GM12878 (cell line): ENCODE data around the gene ZNF491. TPM values are rescaled to one million over a fixed set of nuclear protein-coding genes. Genes with fewer than 3 reads are reported as not detected.
A peak's percentile ranks its signal among the peaks of the same experiment; 100 is the strongest.

ENCODE experiments used
- CBFB ChIP-seq: IDR thresholded peaks from 2 replicates; pipeline ENCODE4 v1.6.1; 2016; ENCODE audit warnings: antibody characterized with exemption, low read depth
- CHD2 ChIP-seq: IDR thresholded peaks from 2 replicates; pipeline ENCODE4 v1.6.1; 2011; ENCODE audit warnings: low read depth, low read length, improper control_type of control experiment, borderline replicate concordance
- EED ChIP-seq: sonication (generic); IDR thresholded peaks from 2 replicates; pipeline ENCODE4 v1.6.1; 2016; ENCODE audit warnings: antibody characterized with exemption, low read depth
- ETV6 ChIP-seq, 2 experiments: fragments of 450-650 bp in 1 of 2; IDR thresholded peaks in 1 of 2; conservative IDR thresholded peaks in 1 of 2; 2 replicates each; pipeline ENCODE4 v1.6.1; 2014; ENCODE audit warnings: antibody characterized with exemption in 1 of 2, borderline replicate concordance in 1 of 2, low read depth in 1 of 2, mild to moderate bottlenecking in 1 of 2, moderate library complexity in 1 of 2
- GATAD2B ChIP-seq: fragments of 450-650 bp; conservative IDR thresholded peaks from 2 replicates; pipeline ENCODE4 v1.6.1; 2017; ENCODE audit warnings: low read depth, mild to moderate bottlenecking, moderate library complexity
- IKZF1 ChIP-seq: fragments of 450-650 bp; conservative IDR thresholded peaks from 2 replicates; pipeline ENCODE4 v1.6.1; 2017; ENCODE audit warnings: antibody characterized with exemption, mild to moderate bottlenecking
- JUND ChIP-seq: IDR thresholded peaks from 2 replicates; pipeline ENCODE4 v1.6.1; 2012; ENCODE audit warnings: low read depth, mild to moderate bottlenecking, low read length, improper control_type of control experiment, moderate library complexity
- KLF5 ChIP-seq: fragments of 450-650 bp; IDR thresholded peaks from 2 replicates; pipeline ENCODE4 v1.6.1; 2014; ENCODE audit warnings: mild to moderate bottlenecking; ENCODE audit not compliant: partially characterized antibody
- MYB ChIP-seq: fragments of 150-350 bp; IDR thresholded peaks from 2 replicates; pipeline ENCODE4 v1.6.1; 2014; ENCODE audit warnings: mild to moderate bottlenecking, low read depth, low read length, borderline replicate concordance
- NFXL1 ChIP-seq: fragments of 450-650 bp; IDR thresholded peaks from 2 replicates; pipeline ENCODE4 v1.6.1; 2017; ENCODE audit warnings: antibody characterized with exemption, mild to moderate bottlenecking, borderline replicate concordance
- NFYA ChIP-seq: IDR thresholded peaks from 2 replicates; pipeline ENCODE4 v1.6.1; 2011; ENCODE audit warnings: low read depth, mild to moderate bottlenecking, low read length, improper control_type of control experiment, borderline replicate concordance
- NFYB ChIP-seq: IDR thresholded peaks from 2 replicates; pipeline ENCODE4 v1.6.1; 2011; ENCODE audit warnings: low read depth, mild to moderate bottlenecking, low read length, improper control_type of control experiment, moderate library complexity; ENCODE audit not compliant: insufficient read depth
- PML ChIP-seq: IDR thresholded peaks from 2 replicates; pipeline ENCODE4 v1.6.1; 2012; ENCODE audit warnings: low read length, inconsistent platforms
- POLR2A ChIP-seq: IDR thresholded peaks from 2 replicates; pipeline ENCODE4 v1.6.1; 2011; ENCODE audit warnings: low read depth, mild to moderate bottlenecking, low read length
- POLR2AphosphoS2 ChIP-seq: IDR thresholded peaks from 2 replicates; pipeline ENCODE4 v1.6.1; 2011; ENCODE audit warnings: low read depth, mild to moderate bottlenecking, low read length, improper control_type of control experiment, moderate library complexity
- POU2F2 ChIP-seq: IDR thresholded peaks from 3 replicates; pipeline ENCODE4 v1.6.1; 2011; ENCODE audit warnings: low read depth, mild to moderate bottlenecking, low read length, borderline replicate concordance
- SIX5 ChIP-seq: IDR thresholded peaks from 2 replicates; pipeline ENCODE4 v1.6.1; 2011; ENCODE audit warnings: mild to moderate bottlenecking, low read depth, low read length, moderate library complexity; ENCODE audit not compliant: severe bottlenecking
- SP1 ChIP-seq: IDR thresholded peaks from one replicate; pipeline ENCODE4 v1.6.1; 2011; ENCODE audit warnings: low read depth, low read length
- SUPT20H ChIP-seq: IDR thresholded peaks from 2 replicates; pipeline ENCODE4 v1.6.1; 2011; ENCODE audit warnings: low read depth, mild to moderate bottlenecking, low read length, moderate library complexity, borderline replicate concordance; ENCODE audit not compliant: control insufficient read depth
- SUZ12 ChIP-seq: fragments of 200-600 bp; sonication (generic); IDR thresholded peaks from one replicate; pipeline ENCODE4 v1.6.1; 2018; ENCODE audit warnings: antibody characterized with exemption, mild to moderate bottlenecking; ENCODE audit not compliant: unreplicated experiment
- TCF7 ChIP-seq: IDR thresholded peaks from 2 replicates; pipeline ENCODE4 v1.6.1; 2014; ENCODE audit warnings: antibody characterized with exemption, borderline replicate concordance
- YY1 ChIP-seq: IDR thresholded peaks from 2 replicates; pipeline ENCODE4 v1.6.1; 2011; ENCODE audit warnings: low read depth, mild to moderate bottlenecking, low read length
- ZNF622 ChIP-seq: fragments of 450-650 bp; IDR thresholded peaks from 2 replicates; pipeline ENCODE4 v1.6.1; 2017; ENCODE audit warnings: mild to moderate bottlenecking, inconsistent platforms
- polyA plus RNA-seq, 11 experiments: library from polyadenylated mRNA; depleted of rRNA in 4 of 11; unstranded in 6 of 11; stranded (reverse) in 5 of 11; fragments of >200 nt; fragmentation: Nextera tagmentation in 4 of 11; fragmentation: Illumina TruSeq in 1 of 11; extraction: Ambion mirVana in 4 of 11; extraction: Trizol in 1 of 11; gene quantifications; 1 replicate in 1 of 11; 2 replicates in 10 of 11; pipeline versions ENCODE4 v1.2.1 to v1.2.3, GENCODE V29; 2011 to 2016; ENCODE audit warnings: inconsistent platforms in 2 of 11, missing spikeins in 2 of 11, low read depth in 1 of 11
- total RNA-seq, 4 experiments: library from RNA; depleted of rRNA in 3 of 4; stranded (reverse); fragments of >200 nt in 3 of 4; fragmentation: Illumina TruSeq in 1 of 4; extraction: Trizol in 1 of 4; gene quantifications; 2 replicates each; pipeline versions ENCODE4 v1.2.1 to v1.2.3, GENCODE V29; 2013 to 2021
- TF ChIP-seq, protein P1 (sequence below): fragments of 450-650 bp; IDR thresholded peaks from 2 replicates; pipeline ENCODE4 v1.6.1; 2014; ENCODE audit warnings: mild to moderate bottlenecking
- TF ChIP-seq, protein P2 (sequence below): IDR thresholded peaks from 2 replicates; pipeline ENCODE4 v1.6.1; 2011; ENCODE audit warnings: mild to moderate bottlenecking, low read depth, low read length, moderate library complexity; ENCODE audit not compliant: insufficient replicate concordance
- TF ChIP-seq, protein P3 (sequence below): fragments of 450-650 bp; IDR thresholded peaks from 2 replicates; pipeline ENCODE4 v1.6.1; 2016; ENCODE audit warnings: mild to moderate bottlenecking

ZNF491 gene
- total and polyA plus RNA-seq, 10 of the 15 experiments (the other 5 are each of a cell fraction or from before 2014, with no cell fraction given) = 0.18 to 1.4 (median 0.37) TPM

DNA sequence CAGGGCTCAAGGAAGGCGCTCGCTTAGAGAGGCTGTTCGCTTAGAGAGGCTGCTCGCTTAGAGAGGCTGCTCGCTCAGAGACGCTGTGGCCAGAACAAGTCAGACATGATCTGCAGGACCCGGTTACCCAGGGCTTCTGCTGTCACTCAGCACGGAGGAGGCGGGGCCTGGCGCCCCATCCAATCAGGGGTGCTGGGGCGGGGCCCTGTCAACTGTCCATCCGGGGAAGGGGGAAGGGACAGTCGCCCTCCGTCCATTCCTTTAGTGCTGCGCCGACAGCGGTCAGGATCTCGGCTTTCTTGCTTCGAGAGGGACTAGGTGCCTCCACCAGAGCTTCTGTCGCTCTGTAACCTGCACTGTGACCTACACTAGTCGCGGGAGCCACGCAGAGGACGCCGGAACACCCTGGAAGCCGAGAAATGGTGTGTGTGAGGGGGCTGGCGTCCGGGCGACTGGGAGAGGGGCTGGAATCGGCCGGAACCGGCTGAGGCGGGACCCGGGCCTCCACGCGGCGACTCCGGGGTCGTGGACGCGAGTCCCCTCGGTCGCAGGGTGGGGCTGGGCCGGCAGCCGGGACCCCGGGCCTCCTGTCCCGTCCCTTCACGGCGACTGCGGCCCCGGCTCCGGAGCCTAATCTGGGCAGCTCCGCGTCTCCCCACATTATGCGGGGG, 15.8 kb downstream of the ZNF491 start, which contains the start of gene ZNF440 (continued):
- TF ChIP-seq, protein P1, sequence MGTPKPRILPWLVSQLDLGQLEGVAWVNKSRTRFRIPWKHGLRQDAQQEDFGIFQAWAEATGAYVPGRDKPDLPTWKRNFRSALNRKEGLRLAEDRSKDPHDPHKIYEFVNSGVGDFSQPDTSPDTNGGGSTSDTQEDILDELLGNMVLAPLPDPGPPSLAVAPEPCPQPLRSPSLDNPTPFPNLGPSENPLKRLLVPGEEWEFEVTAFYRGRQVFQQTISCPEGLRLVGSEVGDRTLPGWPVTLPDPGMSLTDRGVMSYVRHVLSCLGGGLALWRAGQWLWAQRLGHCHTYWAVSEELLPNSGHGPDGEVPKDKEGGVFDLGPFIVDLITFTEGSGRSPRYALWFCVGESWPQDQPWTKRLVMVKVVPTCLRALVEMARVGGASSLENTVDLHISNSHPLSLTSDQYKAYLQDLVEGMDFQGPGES = peak; percentile 58; the same call in 1 of the 2 replicates
- TF ChIP-seq POLR2A (peak; percentile 96), POU2F2 (0 out of 3 replicates have a peak, but pooled peaks have one; percentile 22), SUPT20H (no peak), SP1 (peak; percentile 90), PML (peak; percentile 5; the same call in 1 of the 2 replicates), MYB (peak; percentile 53; the same call in 1 of the 2 replicates), NFYB (peak; percentile 97), IKZF1 (peak; percentile 63), KLF5 (peak; percentile 54), CHD2 (peak; percentile 91), EED (peak; percentile 10; the same call in 1 of the 2 replicates), ZNF622 (no peak), YY1 (peak; percentile 50), SIX5 (no peak), JUND (no peak), SUZ12 (no peak), GATAD2B (0 out of 2 replicates have a peak, but pooled peaks have one; percentile 36), TCF7 (no peak), NFYA (no peak; the same call in 1 of the 2 replicates), CBFB (peak; percentile 46; the same call in 1 of the 2 replicates), ETV6 (conservative IDR thresholded peaks at IDR 0.05 in 1 of 2, IDR thresholded peaks at IDR 0.05 in 1 of 2; ENCODE audit: borderline replicate concordance in 1 of 2, low read depth in 1 of 2) (no peak), POLR2AphosphoS2 (peak; percentile 77; the same call in 1 of the 2 replicates), NFXL1 (no peak)
- TF ChIP-seq, protein P2, sequence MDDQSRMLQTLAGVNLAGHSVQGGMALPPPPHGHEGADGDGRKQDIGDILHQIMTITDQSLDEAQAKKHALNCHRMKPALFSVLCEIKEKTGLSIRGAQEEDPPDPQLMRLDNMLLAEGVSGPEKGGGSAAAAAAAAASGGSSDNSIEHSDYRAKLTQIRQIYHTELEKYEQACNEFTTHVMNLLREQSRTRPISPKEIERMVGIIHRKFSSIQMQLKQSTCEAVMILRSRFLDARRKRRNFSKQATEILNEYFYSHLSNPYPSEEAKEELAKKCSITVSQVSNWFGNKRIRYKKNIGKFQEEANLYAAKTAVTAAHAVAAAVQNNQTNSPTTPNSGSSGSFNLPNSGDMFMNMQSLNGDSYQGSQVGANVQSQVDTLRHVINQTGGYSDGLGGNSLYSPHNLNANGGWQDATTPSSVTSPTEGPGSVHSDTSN = peak; percentile 97
- TF ChIP-seq, protein P3, sequence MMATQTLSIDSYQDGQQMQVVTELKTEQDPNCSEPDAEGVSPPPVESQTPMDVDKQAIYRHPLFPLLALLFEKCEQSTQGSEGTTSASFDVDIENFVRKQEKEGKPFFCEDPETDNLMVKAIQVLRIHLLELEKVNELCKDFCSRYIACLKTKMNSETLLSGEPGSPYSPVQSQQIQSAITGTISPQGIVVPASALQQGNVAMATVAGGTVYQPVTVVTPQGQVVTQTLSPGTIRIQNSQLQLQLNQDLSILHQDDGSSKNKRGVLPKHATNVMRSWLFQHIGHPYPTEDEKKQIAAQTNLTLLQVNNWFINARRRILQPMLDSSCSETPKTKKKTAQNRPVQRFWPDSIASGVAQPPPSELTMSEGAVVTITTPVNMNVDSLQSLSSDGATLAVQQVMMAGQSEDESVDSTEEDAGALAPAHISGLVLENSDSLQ = peak; percentile 99
